ENCODE measurements around the gene PPM1K. TPM values are rescaled to one million over a fixed set of nuclear protein-coding genes. Genes with fewer than 3 reads are reported as not detected.

The PPM1K gene
- total and polyA plus RNA-seq, 9 of the 15 experiments (the other 6 are each of a cell fraction or from before 2014, with no cell fraction given), result 8.2 to 18.0 (median 10.5) TPM

- no peak overlapping the region for H3K9ac ChIP-seq (ENCODE audit: insufficient read depth in 1 of 2, low read depth in 2 of 2, low read length in 2 of 2)
- no peak for TF ChIP-seq SMC3 (conservative IDR thresholded peaks at IDR 0.05; ENCODE audit: insufficient read depth, low read depth, low read length)
- TF ChIP-seq ZKSCAN8 (CRISPR knock-in tag; IDR thresholded peaks at IDR 0.05), result no peak
- TF ChIP-seq HEY1 (CRISPR knock-in tag; IDR thresholded peaks at IDR 0.05; ENCODE audit: borderline replicate concordance), result no peak
- no peak for TF ChIP-seq SOX6 (IDR thresholded peaks at IDR 0.05)
- TF ChIP-seq ARHGAP35 (IDR thresholded peaks at IDR 0.05; ENCODE audit: partially characterized antibody), result no peak
- no peak for TF ChIP-seq BRF1 (IDR thresholded peaks at IDR 0.05; ENCODE audit: borderline replicate concordance, extremely low read depth, insufficient read length)
- no peak for TF ChIP-seq ZNF253 (CRISPR knock-in tag; conservative IDR thresholded peaks at IDR 0.05)
- TF ChIP-seq RBBP5 (IDR thresholded peaks at IDR 0.05; ENCODE audit: borderline replicate concordance, insufficient read depth, low read length, poor library complexity, severe bottlenecking), result no peak
- TF ChIP-seq ZNF140 (CRISPR knock-in tag; IDR thresholded peaks at IDR 0.05), result no peak
- no peak for TF ChIP-seq ZBTB1 (CRISPR knock-in tag; IDR thresholded peaks at IDR 0.05; ENCODE audit: borderline replicate concordance, low read depth)
- no peaks in the 10 kb centered on the region for H3K36me3 ChIP-seq (ENCODE audit: control insufficient read depth, insufficient read depth, low read length)
- no peaks in the 10 kb centered on the region for H3K79me2 ChIP-seq (ENCODE audit: control insufficient read depth, insufficient read depth, low read length)
- in situ Hi-C loops (cut with MboI), result no loop called here
- H3K4me2 ChIP-seq (ENCODE audit: insufficient read depth, low read length), result no peak overlapping the region
- WGBS (ENCODE audit: insufficient coverage, low coverage, missing lambda C conversion rate), result 0% methylated on average over 3 of the region's 5 CpGs
- peaks cover 0 to 4% of the 10 kb centered on the region in 2 experiments; a peak in 2 of 5 replicates for H3K4me1 ChIP-seq (replicated peaks in 1 of 2; ENCODE audit: control insufficient read depth in 2 of 2, insufficient read depth in 2 of 2, low read length in 2 of 2)
- H3K9me3 ChIP-seq (replicated peaks; ENCODE audit: control insufficient read depth, insufficient read depth, low read depth, low read length), result no peaks in the 10 kb centered on the region
- no peaks in the 10 kb centered on the region for H3K9me1 ChIP-seq (ENCODE audit: control insufficient read depth, insufficient read depth, low read length)
- DNase-seq (ENCODE audit: extremely low read depth in 1 of 4, low spot score in 3 of 4) (no peak), FAIRE-seq (no peak), ATAC-seq (no peak)
- intact Hi-C loops (cut with micrococcal nuclease), result no loop called here
- no peak overlapping the region for H3K4me3 ChIP-seq
- H2AFZ ChIP-seq (ENCODE audit: low read depth, low read length), result no peak overlapping the region
- H4K20me1 ChIP-seq (replicated peaks; ENCODE audit: control insufficient read depth, insufficient read depth, low read length), result 0 out of 2 replicates have a peak, but pooled peaks cover 3% of the 10 kb centered on the region
- CTCF ChIA-PET (ENCODE audit: low intra/inter-chr PET ratio), result no interaction called here
- BruUV-seq (replicated peaks), result no TSS peak
- POLR2A ChIA-PET, result no interaction called here
- peaks cover 0 to 17% of the 10 kb centered on the region in 2 experiments; a peak in 2 of 5 replicates for H3K27me3 ChIP-seq (ENCODE audit: control insufficient read depth in 2 of 2, insufficient read depth in 2 of 2, low read length in 2 of 2)
- no peak overlapping the region for H3K27ac ChIP-seq (ENCODE audit: extremely low read depth, low read depth, low read length)
Observed at GRCh38 chr4:88296413-88297211, 12.3 kb upstream of the PPM1K start.
